Stimulated activated CD8-positive, alpha-beta memory T cell treated with anti-CD3 and anti-CD28 coated beads, Interleukin-12 subunit alpha, Interleukin-12 subunit beta, amount 100 ng/mL, for 1 hour (primary cell): ENCODE data around the gene SYT17.

ENCODE experiments used
- DNase-seq: peaks from one replicate; pipeline ENCODE4 v3.0.0-alpha.2; 2020; ENCODE audit warnings: low read depth

Gene SYT17

DNA sequence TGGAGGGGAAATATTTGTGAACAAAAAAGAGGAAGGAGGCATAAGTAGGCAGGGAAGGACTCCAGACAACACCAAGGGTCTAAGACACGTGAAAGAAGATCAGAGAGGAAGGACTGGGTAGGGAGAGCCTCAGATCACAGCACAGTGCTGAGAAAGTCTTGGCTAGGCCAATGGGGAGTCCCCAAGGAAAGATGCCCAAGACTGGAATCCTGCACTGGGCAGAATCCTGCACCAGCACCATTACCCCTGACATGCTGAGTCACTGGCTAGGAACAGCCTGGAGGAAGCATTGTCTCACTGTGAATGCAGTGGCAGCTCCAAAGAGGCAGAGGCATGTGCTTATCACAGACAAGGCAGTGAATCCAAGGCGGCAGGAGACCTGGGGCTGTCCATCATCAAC lies 136.7 kb downstream of the SYT17 start:
- no peak for DNase-seq

DNA sequence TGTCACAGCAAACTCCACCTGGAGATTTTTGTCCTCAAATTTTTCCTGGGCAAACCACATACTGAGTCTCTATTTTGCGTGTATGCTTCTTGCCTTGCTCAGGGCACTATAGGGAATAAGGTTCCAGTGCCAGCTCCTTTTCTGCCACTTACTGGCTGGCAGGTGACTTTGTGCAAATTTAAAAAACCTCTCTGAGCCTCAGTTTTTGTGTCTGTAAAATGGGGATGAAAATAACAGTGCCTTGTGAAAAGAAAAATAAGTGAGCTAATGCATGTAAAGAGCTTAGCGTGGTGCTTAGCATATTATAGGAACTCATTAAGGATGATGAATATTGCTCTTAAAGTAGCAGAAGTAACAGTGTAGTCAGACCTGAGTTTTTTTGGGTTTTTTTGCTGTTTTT lies 137.4 kb downstream of the SYT17 start:
- no peak for DNase-seq

DNA sequence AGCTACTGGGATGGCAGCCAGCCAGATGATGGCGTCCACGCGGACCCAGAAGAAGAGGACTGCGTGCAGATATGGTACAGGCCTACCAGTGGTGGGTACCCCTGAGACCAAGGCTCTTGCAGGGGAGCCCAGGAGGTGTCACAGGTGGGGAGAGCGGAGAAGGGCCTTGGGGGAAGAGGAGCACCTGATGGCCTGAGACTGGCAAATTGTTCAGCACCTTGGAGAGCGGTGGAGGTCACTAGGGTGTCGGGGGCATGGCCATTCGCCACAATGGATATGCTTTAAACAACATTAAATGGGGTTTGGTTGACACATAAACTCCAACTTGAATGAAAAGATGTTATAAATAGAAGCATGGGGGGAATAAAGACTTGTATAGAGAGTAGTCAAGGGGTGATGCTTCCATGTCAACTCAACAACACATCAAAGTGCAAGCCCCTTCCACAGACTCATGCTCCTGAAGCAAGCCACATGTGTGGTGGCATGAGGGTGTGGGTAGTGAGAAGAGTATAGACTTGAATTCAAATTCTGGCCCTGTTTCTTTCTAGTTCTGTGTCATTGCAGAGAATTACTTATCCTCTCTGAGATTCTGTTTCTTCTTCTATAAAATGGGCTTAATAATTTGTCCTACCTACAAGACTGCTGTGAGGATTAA lies 139.7 kb downstream of the SYT17 start:
- DNase-seq: no peak

DNA sequence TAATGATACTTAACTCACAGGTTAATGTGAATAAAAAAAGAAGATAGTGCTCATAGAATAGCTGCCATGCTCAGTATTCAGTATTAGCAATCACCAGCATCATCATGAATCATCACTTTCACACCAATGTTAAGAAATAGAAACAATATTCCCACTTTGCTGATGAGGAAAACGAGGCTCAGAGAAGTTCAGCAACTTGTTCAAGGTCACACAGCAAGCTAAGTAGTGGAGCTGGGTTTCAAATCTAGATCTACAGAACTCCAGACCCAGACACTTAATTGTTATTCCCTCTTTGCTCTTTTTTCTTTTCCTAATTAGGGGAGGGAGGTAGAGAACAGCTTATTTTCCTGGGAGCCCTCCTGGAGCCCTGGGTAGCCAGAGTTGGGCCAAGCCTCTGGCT lies 140.4 kb downstream of the SYT17 start:
- no peak for DNase-seq

DNA sequence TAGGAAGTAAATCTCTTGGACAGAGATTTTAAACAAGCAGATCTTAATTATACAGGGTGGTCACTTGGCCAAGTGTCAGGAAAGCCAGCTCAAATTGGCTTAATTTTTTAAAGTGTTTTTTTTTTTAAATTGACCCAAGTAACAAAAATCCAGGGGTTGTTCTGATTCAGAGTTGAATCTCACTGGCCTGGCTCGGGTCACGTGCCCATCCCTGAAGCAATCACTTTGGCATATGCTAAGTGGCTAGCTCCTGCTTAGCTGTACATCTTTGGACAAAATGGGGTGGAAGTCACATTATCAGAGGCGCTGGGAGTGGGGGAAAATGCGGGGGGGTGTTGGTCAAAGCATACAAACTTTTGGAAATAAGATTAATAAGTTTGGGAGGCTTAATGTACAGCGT lies 141.1 kb downstream of the SYT17 start:
- no peak for DNase-seq

DNA sequence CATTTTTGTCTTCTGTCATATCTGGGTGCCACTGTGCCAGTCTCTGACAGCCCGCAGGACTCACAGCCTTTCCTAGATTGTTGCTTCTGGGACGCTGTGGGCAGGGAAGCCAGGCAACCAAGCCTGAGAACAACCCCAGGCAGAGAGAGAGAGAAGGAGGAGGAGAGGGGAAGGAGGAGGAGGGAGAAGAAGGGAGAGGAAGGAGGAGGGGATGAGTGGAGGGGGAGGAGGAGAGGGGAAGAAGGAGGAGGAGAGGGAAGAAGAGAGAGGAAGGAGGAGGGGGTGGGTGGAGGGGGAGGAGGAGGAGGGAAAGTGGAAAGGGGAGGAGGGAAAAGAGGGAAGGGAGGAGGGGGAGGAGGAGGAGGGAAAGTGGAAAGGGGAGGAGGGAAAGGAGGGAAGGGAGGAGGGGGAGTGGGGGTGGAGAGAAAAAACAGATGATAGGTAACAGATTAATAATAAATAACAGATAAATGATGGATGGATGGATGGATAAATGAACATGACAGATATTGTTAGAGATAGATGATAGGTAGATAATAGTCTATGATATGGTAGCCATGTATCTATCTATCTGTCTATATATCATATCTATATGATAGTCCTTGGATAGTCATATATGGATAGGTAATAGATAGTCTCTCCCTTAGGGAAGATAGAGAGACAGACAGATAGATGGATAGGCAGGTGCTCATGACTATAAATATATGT lies 146.8 kb downstream of the SYT17 start:
- no peak for DNase-seq

DNA sequence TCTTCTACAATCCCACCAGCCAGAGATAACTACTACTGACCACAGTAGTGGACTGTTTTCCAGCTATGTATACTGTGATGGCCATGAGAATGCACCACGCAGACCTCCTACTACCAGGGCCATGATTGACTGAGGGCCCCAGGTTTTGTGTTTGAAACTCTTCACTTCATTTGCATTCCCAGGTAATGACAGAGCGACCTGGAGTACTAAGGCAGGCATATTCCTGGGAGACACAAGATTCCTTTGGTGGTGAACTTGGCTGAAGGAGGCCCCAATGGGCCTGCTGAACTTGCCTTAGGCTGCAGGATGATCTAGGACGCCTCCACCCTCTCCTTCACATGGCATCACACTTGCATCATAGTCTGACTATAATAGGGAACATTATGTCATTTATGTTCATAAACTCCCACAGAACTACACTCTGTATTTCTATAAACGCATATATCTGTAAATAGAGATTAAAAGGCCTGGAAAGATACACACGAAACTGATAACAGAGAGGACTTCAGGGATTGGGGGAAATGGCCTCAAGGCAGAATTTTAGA lies 147.9 kb downstream of the SYT17 start:
- no peak for DNase-seq

DNA sequence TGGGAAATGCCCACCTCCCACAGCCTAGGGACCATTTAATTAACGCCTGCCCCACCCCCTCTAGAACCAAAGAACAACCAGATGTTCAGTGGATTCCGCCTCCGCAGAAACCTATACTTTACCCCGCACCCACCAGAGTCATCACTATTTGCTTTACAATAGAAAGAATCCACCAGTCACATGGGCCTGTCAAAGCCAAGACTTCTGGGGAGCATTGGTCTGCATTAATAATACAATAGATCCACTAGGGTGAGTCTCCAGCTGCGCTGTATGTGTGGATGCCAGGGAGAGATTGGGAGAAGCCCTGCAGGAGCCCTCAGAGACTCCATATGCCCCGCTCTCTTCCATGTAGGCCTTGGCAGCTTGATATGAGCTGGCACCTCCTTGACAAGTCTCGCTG lies 148.8 kb downstream of the SYT17 start:
- no peak for DNase-seq
